Heart left ventricle (tissue), 13 donors: Measurements from ENCODE around the gene TEX55.

ENCODE experiments used
- CTCF ChIP-seq, 12 donors: fragments of 200-600 bp; sonication (generic) in 4 of 12; IDR thresholded peaks; one replicate each; pipeline versions ENCODE4 v1.5.0 to v1.8.0; 2018 to 2022; ENCODE audit warnings: antibody characterized with exemption in 12 of 12, mild to moderate bottlenecking in 5 of 12
- POLR2A ChIP-seq, 2 donors: fragments of 450-650 bp; IDR thresholded peaks; one replicate each; pipeline ENCODE4 v1.6.1; 2017; ENCODE audit warnings: antibody characterized with exemption in 2 of 2, mild to moderate bottlenecking in 2 of 2, moderate library complexity in 2 of 2
- donor health status: ischemic (EF 13 %, LVEDD 7.1; RV severe dilation, severe dysfunction).
- donor health status: DM: no; HTN: yes; CAD: no.
- donor health status: DM: no; HTN: no; CAD: no.
- donor health status: ischemic (EF 25% LVEDD 6.9; RV normal size, moderate dysfunction).
- donor health status: ischemic (EF 25% LVEDD 5.7; RV mildly dilated, moderate dysfunction).
- donor health status: ischemic (EF 35%, LVEDD 5.7; RV mildly dilated, moderate dysfunction).
- donor health status: nonischemic (EF 11% LVEDD 7.7; RV severe dilation, severe dysfunction).
- donor health status: DM: yes; HTN: yes; CAD: no.
- donor health status: PGD.
- donor health status: ischemic (EF 29% LVEDD 5.4; RV normal size, mild dysfunction).
- donor health status: nonischemic (EF 23%, LVEDD 6.1; RV moderate dilation, normal function).

GRCh38 chr3:119145128-119145499 is 851 bp upstream of the TEX55 start:
- no peak for TF ChIP-seq CTCF (IDR thresholded peaks at IDR 0.05)
- no peak for TF ChIP-seq POLR2A (IDR thresholded peaks at IDR 0.05)
